NCI-H526 treated with DMSO at 0.1 percent for 48 hours (cell line): ENCODE measurements around the gene MAD1L1.
"Not testable (repeated sequence)": the region's sequence is repeated elsewhere in the genome, so short reads cannot be mapped to it uniquely, and the experiment has no call there.

Experiments used
- DNase-seq: peaks from one replicate; lab custom pipeline; 2025; lab: John Stamatoyannopoulos, UW

MAD1L1 gene

GRCh38 chr7:1942243-1942940, 290.4 kb downstream of the MAD1L1 start:
- DNase-seq: no peak

- no peak for DNase-seq
Observed at GRCh38 chr7:1941464-1942242, 291.1 kb downstream of the MAD1L1 start.

DNA sequence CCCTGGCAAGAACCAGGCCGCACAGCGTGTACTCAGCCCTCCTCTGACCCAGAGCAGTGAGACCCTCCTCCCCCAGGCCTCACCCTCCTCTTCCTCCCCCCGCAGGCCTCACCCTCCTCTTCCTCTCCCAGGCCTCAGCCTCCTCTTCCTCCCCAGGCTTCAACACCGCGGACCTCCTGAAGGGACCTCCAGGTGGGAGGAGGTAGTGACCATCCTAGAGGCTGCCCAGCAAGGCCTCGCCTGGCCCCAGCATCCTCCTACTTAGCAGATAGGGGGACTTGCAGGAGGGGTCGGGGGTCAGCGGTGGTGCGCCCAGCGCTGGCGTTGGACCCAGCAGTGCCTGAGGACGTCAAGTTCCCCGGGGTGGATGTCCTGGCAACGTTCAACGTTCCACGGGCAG, 291.9 kb downstream of the MAD1L1 start:
- no peak for DNase-seq

GRCh38 chr7:1940402-1940786, 292.4 kb downstream of the MAD1L1 start:
- no peak for DNase-seq

DNA sequence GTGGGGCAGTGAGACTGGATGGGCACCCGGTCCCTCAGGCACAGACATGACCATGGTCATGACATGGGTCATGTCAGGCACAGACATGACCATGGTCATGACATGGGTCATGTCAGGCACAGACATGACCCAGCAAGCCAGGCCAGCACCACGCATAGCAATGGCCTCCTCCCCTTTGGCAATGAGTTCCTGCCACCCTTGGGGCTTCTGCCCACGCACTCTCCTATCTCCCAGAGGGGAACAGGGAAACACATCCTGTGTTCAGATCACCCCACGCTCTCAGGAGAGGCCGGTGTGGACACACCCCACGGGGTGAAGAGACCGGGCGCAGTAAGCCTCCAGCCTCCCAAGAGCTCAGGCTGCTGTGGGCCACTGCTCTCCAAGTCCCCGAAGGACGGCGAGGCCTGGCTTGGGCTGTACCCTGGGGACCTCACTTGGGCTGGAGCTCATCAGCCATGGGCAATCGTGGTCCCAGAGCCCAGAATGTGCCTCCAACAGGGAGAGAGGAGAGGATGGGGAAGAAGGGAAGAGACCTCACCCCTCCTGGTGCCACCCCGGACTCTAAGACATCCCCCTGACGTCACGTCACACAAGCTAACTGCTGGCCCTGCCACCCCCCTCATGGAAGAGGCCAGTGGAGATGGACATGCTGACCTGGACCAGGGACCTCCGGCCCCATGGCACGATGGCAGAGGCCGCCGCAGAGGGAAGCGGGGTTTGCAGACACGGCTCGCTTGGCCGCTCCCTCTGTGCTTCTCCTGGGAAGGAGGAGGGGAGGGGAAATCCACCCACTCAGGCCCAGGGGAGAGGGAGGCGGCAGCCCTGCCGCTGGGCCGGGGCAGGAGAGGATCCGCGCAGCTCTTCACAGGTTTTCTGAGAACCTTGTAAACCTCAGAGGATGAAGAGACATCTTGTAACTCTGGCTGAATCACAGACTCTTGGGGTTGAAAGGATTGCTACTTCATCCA, 293.0 kb downstream of the MAD1L1 start:
- DNase-seq: no peak

DNA sequence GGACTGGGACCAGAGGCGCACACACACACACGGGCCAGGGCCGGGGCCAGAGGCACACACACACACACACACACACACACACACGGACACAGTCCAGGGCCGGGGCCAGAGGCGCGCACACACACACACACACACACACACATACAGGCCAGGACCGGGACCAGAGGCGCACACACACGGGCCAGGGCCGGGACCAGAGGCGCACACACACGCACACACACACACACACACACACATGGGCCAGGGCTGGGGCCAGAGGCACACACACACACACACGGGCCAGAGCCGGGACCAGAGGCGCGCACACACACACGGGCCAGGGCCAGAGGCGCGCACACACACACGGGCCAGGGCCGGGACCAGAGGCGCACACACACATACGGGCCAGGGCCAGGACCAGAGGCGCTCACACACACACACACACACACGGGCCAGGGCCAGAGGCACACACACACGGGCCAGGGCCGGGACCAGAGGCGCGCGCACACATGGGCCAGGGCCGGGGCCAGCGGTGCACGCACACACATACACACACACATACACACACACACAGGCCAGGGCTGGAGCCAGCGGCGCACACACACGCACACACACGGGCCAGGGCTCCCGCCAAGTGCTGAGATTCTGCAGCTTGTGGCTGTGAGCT, 293.8 kb downstream of the MAD1L1 start:
- no peak for DNase-seq

DNA sequence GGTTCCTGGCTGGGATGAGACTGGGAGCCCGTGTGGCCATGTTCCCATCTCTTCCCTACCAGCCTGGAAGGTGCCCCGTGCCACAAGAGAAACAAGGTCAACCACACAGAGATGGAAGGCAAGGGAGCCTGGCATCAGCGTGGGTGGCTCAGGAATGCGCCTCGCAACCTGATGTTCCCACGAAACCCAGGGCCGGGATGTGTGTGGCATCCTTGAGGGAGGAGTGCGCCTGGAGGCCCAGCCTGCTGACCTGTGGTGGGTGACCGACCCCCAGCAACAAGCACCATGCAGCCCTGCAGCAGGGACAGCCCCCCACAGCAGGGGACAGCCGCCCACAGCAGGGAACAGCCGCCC, 295.5 kb downstream of the MAD1L1 start:
- DNase-seq: no peak

DNA sequence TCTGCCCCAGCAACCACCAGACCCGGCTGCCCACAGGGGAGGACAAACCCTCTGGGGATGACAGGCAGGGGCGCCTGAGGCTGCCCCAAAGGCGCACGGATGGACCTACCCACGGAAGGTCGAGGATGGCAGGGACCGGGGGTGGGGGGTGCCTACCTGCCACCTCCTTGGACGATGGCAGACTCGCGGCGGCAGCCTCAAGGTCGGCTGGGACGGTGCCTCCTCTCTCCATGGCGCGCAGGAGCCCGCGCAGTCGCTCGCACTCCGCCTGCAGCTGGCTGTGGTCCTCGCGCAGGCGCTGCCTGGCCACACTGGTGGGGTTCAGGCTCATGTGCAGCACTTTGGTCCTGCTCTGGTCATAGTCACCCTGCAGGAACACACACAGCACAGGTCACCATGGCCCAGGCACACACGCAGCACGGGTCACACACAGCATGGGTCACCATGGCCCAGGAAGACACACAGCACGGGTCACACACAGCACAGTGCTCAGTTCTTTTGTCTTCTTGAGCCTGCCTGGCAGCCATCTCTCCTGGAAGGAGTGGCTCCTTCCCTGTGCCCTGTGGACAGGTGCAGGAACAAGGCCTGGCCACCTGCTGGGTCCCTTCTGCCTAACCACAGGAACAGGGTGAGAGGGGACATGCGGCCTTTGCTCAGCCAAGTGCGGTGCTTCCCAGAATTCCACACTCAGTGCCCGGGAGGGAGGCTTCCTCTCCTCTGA, 296.1 kb downstream of the MAD1L1 start:
- DNase-seq: no peak

DNA sequence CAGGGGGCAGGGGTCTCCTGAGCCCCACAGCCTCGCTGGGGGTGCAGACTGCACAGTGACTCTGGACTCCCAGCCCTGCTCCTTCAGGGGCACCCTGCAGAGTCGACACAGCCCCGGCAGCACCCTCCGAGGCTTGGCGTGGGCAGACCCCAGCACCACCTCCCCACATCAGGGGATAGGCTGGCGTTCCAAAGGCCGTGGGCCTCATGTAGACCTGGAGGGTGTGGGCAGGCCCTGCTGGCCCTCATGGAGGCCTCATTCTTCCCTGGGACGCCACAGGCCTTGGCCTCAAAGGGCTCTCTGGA, 296.8 kb downstream of the MAD1L1 start:
- no peak for DNase-seq

- no peak for DNase-seq
Observed at GRCh38 chr7:1935176-1936005, 297.4 kb downstream of the MAD1L1 start.

GRCh38 chr7:1934756-1935155, 298.0 kb downstream of the MAD1L1 start:
- no peak for DNase-seq

GRCh38 chr7:1934017-1934416, 298.7 kb downstream of the MAD1L1 start:
- DNase-seq: no peak

GRCh38 chr7:1933066-1933750, 299.5 kb downstream of the MAD1L1 start:
- no peak for DNase-seq

GRCh38 chr7:1931951-1932270, 300.8 kb downstream of the MAD1L1 start:
- DNase-seq: no peak

DNA sequence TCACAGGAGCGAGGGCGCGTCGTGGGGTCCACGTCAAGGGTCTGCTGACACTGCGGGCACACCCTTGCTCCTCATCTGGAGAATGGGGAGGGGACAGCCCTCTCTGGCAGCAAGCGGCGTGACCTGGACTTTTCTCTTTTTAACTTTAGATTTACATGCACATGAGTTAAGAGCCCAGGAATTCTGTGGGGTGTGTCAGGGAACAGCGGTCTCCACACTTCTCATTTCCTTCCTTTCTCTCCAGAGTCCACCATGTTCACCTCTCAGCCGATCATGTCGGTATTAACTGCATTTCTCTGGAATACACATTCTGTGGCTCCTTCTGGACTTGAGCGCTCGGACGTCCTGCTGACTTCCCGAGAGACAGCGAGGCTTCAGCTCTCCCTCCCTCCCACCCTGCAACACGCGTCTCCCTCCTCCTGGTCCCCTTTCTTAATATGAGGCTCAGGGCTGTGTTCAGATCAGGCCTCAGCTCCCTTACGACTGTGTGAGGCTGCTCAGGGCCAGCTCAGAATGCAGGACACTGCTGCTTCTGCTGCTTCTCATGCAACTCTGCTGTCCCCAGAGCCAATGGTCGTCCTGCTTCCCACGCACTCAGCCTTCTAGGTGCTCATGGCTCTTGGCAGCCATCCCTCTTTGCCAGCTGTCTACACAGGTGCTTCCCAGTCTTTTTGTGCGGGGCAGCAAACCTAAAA, 301.3 kb downstream of the MAD1L1 start:
- DNase-seq: no peak

DNA sequence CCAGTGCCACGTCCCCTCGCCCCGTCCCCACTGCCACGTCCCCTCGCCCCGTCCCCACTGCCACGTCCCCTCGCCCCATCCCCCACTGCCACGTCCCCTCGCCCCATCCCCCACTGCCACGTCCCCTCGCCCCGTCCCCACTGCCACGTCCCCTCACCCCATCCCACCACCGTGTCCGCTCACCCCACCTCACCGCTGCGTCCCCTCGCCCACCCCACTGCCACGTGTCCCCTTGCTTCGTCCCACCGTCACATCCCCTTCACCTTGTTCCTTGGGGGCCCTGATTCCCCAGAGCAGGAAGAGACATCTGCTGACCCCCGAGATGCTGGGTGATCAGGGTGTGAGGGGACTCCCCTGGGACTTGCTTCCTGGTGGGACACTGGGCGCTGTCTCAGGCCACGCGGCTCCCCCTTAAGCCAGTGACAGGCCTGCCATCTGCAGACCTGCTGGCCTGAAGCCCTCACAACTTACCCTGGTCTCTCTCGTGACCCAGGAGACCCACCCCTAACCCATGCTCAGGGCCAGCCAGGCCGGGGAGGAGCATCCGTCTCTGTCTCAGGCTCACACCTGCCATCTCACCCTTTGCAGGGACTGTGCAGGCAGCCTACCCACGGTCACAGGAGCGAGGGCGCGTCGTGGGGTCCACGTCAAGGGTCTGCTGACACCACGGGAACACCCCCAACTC, 302.2 kb downstream of the MAD1L1 start:
- no peak for DNase-seq

DNA sequence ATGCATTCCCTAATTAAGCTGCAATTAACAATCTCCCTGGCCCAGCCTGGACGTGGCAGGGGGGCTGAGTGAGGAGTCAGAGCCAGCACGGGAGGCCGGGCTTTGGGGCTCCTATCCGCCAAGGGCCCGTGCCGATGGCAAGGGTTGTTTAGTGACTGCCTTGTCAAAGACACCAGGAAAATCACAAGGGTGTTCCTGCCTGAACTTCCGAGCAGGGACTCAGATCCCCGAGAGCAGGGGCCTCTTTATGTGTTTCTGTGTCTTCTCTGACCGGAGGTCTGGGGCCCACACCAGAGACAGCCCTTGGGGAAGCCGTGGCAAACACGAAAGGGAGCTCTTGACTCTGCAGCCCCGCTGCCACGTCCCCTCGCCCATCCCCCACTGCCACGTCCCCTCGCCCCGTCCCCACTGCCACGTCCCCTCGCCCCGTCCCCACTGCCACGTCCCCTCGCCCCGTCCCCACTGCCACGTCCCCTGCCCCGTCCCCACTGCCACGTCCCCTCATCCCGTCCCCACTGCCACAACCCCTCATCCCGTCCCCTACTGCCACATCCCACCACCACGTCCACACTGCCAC, 303.3 kb downstream of the MAD1L1 start:
- DNase-seq: not testable (repeated sequence)

GRCh38 chr7:1928645-1929348, 303.9 kb downstream of the MAD1L1 start:
- no peak for DNase-seq
